HG02943 (cell line): ENCODE data around the gene PTTG1IP.

Experiments used
- ATAC-seq: cut with Tn5 transposase; IDR thresholded peaks from one replicate; pipeline ENCODE4 v1.9.1; 2021; ENCODE audit warnings: mild to moderate bottlenecking, low read depth, moderate library complexity; ENCODE audit not compliant: unreplicated experiment

Gene PTTG1IP

GRCh38 chr21:44910229-44911067 is 37.0 kb upstream of the PTTG1IP start:
- no peak for ATAC-seq

DNA sequence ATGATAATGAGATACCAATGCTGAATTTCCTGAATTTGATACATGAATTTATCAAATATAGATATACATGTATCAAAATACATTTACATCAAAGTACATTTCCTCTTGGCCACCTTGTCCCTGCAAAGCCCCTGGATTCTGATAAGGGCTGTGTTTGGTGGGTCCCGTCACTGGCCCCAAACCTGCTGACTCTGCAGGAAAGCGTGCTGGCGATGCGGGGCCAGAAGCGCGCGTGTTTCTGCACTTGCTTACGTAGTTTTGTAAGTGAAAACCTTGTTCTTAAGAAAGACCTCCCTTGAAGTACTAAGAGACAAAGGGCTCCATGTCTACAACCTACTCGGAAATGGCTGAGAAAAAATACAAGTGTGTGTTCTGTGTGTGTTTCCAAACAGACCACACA is 36.2 kb upstream of the PTTG1IP start:
- no peak for ATAC-seq

GRCh38 chr21:44908908-44909307 is 35.4 kb upstream of the PTTG1IP start:
- ATAC-seq = no peak

DNA sequence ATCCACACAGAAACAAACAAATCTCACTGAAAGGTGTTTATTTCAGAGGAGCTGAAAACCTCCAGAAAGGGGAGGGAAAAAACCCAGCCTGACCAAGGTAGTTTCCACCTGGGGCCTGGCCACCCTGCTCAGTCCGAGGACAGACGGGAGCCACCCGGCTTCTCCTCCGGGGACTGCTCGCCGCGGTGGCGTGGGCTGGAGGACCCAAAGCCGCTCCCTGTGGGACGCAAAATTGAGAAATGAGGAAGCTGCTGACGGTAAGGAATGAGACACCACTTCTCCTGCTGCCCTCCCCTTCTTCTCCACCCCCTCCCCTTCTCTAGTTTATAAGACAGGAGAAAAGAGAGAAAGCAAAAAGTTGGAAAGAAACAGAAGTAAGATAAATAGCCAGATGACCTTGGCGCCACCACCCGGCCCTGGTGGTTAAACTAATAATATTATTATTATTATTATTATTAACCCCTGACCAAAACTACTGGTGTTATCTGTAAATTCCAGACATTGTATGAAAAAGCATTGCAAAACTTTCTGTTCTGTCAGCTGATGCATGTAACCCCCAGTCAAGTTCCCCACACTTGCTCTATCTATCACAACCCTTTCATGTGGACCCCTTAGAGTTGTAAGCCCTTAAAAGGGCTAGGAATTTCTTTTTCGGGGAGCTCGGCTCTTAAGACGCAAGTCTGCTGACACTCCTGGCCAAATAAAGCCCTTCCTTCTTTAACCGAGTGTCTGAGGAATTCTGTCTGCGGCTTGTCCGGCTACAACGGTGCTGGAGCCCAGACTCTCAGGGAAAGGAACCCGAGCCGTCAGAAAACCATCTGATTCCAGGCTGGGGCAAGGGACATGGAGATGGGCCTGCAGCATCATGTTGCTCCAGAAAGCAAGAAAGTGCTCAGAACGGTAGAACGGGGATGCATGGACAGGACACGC is 34.7 kb upstream of the PTTG1IP start:
- no peak for ATAC-seq

DNA sequence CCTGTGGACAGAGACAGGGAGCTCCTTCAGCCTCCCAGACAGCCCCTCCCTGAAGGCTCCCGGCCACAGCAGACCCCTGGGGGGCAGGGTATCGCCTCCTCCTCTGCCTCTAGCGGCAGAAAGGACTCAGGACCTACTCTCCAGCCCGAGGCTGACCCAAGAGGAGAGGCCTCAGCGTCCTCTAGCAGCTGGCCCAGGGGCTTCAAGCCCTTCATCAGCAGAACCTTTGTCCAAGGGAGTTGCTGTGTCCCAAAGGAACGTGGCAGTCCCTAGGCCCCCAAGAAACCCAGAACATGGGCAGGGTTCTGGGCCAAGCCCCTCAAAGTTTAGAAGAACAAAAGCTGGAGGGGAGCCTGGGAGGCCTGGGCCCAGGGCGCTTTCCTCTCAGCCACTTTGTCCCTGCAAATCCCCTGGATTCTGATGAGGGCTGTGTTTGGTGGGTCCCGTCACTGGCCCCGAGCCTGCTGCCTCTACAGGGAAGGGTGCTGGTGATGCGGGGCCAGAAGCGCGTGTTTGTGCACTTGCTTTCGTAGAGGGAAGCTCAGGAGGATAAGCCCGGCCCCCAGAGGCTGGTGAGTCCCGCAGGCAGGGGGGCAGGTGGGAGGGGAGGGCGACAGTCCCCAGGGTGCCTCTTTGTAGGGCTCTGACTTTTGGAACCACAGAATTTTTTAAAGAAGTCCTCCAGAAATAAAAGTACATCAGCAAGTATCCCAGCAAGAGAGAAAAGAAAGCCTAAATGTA is 33.9 kb upstream of the PTTG1IP start:
- ATAC-seq = no peak

GRCh38 chr21:44905728-44906090 is 32.2 kb upstream of the PTTG1IP start:
- ATAC-seq = no peak

DNA sequence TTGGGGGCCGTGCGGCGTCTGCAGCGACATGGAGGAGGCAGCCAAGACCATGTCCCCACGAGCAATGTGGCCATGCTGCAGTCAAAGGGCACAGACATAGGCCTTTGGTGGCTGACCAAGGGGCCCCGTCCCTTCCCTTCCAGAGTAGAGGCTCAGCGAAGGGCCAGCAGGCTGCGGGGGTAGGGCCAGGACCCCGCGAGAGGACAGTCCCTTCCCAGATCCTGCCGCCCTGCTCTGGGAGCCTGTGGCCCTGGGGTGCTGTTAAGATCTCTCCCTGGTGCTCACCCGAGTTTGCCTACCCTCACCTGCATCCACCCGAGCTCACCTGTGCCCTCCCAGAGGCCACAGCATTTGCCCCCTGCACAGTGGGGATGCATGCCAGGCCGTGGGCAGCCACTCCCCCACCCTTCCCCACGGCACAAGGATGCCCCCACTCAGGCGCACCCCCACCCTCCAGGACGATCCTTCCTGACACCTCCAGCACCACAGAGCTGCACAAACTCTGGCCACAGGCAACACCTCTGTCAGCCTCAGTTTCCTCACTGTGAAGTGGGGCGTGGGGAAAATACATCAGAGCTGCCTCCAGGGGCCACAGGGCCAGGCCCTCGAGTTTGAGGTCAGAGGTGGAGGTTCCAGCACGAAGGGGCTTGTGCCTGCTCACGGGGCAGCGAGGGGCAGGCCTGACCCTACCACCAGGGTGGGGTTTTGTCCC is 31.7 kb upstream of the PTTG1IP start:
- ATAC-seq = no peak

GRCh38 chr21:44904141-44904923 is 30.8 kb upstream of the PTTG1IP start:
- ATAC-seq = no peak

- ATAC-seq = no peak
These were observed 30.2 kb upstream of the PTTG1IP start for GRCh38 chr21:44903689-44904088.

DNA sequence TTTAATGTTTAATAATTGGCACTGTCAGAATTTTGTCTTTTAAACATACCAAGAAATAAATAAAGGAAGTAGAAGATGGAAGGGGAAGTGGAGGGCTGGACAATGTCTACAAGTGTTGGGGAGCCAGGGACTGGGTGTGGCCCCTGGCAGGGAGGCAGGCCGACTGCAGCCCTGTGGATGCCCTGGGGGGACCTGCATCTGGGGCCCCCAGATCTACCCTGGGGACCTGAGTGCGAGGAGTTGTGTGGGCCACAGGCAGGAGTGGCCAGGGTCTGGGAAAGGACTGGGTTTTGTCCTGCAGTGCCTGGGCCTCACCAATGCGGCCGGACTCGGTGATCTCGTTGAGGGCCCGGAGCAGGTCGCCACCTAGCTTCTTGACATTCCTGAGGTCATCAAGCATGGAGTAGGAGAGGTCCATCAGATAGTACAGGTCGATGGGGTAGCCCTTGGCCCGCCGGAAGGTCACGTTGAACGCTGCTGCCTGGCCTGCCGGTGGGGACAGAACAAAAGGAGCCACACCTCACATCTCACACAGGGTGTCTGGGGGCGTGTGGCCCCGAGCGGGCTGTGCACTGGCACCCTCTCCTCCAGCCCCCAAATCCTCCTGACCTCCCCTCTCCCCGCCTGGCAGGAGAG is 29.7 kb upstream of the PTTG1IP start:
- ATAC-seq = no peak

DNA sequence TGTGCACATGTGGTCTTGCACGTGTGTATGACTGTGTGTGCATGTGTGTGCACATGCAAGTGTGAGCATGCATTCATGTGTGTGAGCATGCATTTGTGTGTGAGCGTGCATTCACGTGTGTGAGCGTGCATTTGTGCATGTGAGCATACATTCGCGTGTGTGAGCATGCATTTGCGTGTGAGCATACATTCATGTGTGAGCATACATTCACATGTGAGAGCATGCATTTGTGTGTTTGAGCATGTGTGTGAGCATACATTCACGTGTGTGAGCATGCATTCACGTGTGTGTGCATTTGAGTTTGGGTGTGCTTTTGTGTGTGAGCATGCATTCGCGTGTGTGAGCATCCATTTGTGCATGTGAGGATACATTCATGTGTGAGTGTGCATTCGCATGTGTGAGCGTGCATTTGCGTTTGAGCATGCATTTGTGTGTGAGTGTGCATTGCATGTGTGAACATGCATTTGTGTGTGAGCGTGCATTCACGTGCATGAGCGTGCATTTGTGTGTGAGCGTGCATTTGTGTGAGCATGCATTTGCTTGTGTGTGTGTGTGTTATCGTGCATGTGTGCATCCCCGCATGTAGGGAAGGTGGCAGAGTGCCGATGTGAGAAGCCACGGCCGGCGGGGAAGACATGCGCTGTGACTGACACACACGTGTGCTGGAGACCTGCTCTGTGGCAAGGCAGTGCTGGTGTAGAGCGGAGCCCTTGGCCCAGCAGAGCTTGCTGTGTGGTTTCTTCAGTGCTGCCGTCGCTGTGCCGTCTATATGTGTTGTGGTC is 29.0 kb upstream of the PTTG1IP start:
- ATAC-seq = no peak

DNA sequence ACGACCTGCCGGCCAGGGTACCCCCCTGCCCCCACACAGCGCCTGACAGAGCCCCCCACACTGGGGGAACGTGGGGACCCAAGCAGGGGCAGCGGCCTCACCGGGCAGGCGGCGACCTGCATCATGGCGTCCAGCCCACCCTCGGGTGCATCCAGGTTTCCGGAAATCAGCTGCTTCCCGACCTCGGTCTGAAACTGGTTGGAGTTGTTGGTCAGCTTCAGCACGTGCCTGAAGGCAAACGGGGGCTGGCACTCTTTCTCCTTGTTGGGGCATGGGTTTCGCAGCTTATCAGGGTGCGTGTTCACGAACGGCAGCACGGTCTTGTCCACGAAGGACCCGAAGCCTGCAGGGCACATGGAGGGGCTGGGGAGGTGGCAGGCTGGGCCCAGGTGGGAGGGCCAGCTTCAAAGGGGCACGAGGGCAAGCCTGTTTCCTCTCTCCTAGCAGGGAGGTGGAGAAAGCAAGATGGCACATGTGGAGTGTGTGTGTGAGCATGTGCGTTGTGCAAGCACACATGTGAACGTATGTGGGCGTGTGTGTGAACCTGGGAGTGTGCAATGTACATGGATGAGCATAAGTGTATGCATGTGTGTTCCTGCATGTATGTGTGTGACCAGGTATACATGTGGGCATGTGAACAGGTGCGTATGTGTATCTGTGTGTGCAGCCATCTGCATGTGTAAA is 28.0 kb upstream of the PTTG1IP start:
- ATAC-seq = no peak

GRCh38 chr21:44900559-44901251 is 27.2 kb upstream of the PTTG1IP start:
- ATAC-seq = no peak

GRCh38 chr21:44899768-44900558 is 26.5 kb upstream of the PTTG1IP start:
- ATAC-seq = no peak

GRCh38 chr21:44898851-44899767 is 25.6 kb upstream of the PTTG1IP start:
- no peak for ATAC-seq
